Neural cell (in vitro differentiated cells): ENCODE data around the gene TMTC1. TPM values are rescaled to one million over a fixed set of nuclear protein-coding genes. Genes with fewer than 3 reads are reported as not detected.

Experiments
- H2AFZ ChIP-seq: fragments of 200-600, 300-800 bp; sonication (generic), shearing (Covaris generic); 2 replicates; pipeline ENCODE4 v1.6.0; 2014; ENCODE audit warnings: low read depth, mild to moderate bottlenecking, antibody characterized with exemption, low read length, moderate library complexity
- H3F3A ChIP-seq: fragments of 200-600 bp; shearing (Covaris generic); 2 replicates; pipeline ENCODE4 v1.6.1; 2016; ENCODE audit warnings: mild to moderate bottlenecking, moderate library complexity, mixed read lengths, antibody characterized with exemption, low read length; ENCODE audit not compliant: insufficient read depth, poor library complexity, severe bottlenecking
- H3K27ac ChIP-seq: fragments of 200-600, 300-800 bp; sonication (generic), shearing (Covaris generic); 2 replicates; pipeline ENCODE4 v1.5.1; 2014; ENCODE audit warnings: mild to moderate bottlenecking, low read length, moderate library complexity
- H3K27me3 ChIP-seq: fragments of 300-800, 200-600 bp; sonication (generic), shearing (Covaris generic); 2 replicates; pipeline ENCODE4 v1.6.0; 2014; ENCODE audit warnings: mild to moderate bottlenecking, low read depth, low read length, moderate library complexity; ENCODE audit not compliant: insufficient read depth
- H3K36me3 ChIP-seq: fragments of 300-800, 200-600 bp; sonication (generic), shearing (Covaris generic); 2 replicates; pipeline ENCODE4 v1.5.1; 2014; ENCODE audit warnings: mild to moderate bottlenecking, antibody characterized with exemption, low read length, moderate library complexity; ENCODE audit not compliant: insufficient read depth
- H3K4me2 ChIP-seq: fragments of 300-800, 200-600 bp; sonication (generic), shearing (Covaris generic); 2 replicates; pipeline ENCODE4 v1.6.0; 2014; ENCODE audit warnings: mild to moderate bottlenecking, low read length
- H3K4me3 ChIP-seq: fragments of 300-800, 200-600 bp; sonication (generic), shearing (Covaris generic); 2 replicates; pipeline ENCODE4 v1.5.1; 2014; ENCODE audit warnings: mild to moderate bottlenecking, low read length, moderate library complexity
- H3K79me2 ChIP-seq: fragments of 200-600 bp; shearing (Covaris generic); replicated peaks from 2 replicates; pipeline ENCODE4 v1.6.0; 2014; ENCODE audit warnings: mild to moderate bottlenecking, low read length, moderate library complexity; ENCODE audit not compliant: insufficient read depth
- H3K9ac ChIP-seq: fragments of 300-800, 200-600 bp; sonication (generic), shearing (Covaris generic); 2 replicates; pipeline ENCODE4 v1.6.1; 2016; ENCODE audit warnings: mild to moderate bottlenecking, low read length, mixed read lengths
- H3K9me2 ChIP-seq: fragments of 200-600 bp; shearing (Covaris generic); 2 replicates; pipeline ENCODE4 v1.6.1; 2016; ENCODE audit warnings: mild to moderate bottlenecking, low read length, mixed read lengths; ENCODE audit not compliant: insufficient read depth
- H3K9me3 ChIP-seq: fragments of 200-600, 300-800 bp; sonication (generic), shearing (Covaris generic); 2 replicates; pipeline ENCODE4 v1.6.1; 2016; ENCODE audit warnings: mild to moderate bottlenecking, mixed run types, low read length, moderate library complexity, mixed read lengths
- H4K20me1 ChIP-seq: fragments of 200-600 bp; shearing (Covaris generic); 2 replicates; pipeline ENCODE4 v1.6.1; 2016; ENCODE audit warnings: mild to moderate bottlenecking, mixed run types; ENCODE audit not compliant: insufficient read depth
- EP300 ChIP-seq: fragments of 450-650 bp; conservative IDR thresholded peaks from 2 replicates; pipeline ENCODE4 v1.6.1; 2014; ENCODE audit warnings: antibody characterized with exemption, mild to moderate bottlenecking, moderate library complexity; ENCODE audit not compliant: poor library complexity, severe bottlenecking
- EZH2 ChIP-seq: fragments of 200-600, 300-800 bp; shearing (Covaris generic), sonication (generic); IDR thresholded peaks from 2 replicates; pipeline ENCODE4 v1.6.1; 2014; ENCODE audit warnings: antibody characterized with exemption, low read length, borderline replicate concordance, mild to moderate bottlenecking; ENCODE audit not compliant: insufficient read depth, poor library complexity, severe bottlenecking
- MXI1 ChIP-seq: fragments of 450-650 bp; conservative IDR thresholded peaks from 2 replicates; pipeline ENCODE4 v1.6.1; 2014; ENCODE audit warnings: antibody characterized with exemption, mild to moderate bottlenecking; ENCODE audit not compliant: poor library complexity, severe bottlenecking
- POLR2AphosphoS5 ChIP-seq: IDR thresholded peaks from 2 replicates; pipeline ENCODE4 v1.6.1; 2012
- RAD21 ChIP-seq: fragments of 450-650 bp; conservative IDR thresholded peaks from 2 replicates; pipeline ENCODE4 v1.6.1; 2014; ENCODE audit warnings: antibody characterized with exemption, mild to moderate bottlenecking, moderate library complexity
- SMC3 ChIP-seq: fragments of 450-650 bp; conservative IDR thresholded peaks from 2 replicates; pipeline ENCODE4 v1.6.1; 2014; ENCODE audit warnings: antibody characterized with exemption, mild to moderate bottlenecking, moderate library complexity; ENCODE audit not compliant: poor library complexity
- TAF1 ChIP-seq: IDR thresholded peaks from 2 replicates; pipeline ENCODE4 v1.6.1; 2012; ENCODE audit warnings: low read depth
- polyA plus RNA-seq: library from polyadenylated mRNA; depleted of rRNA; stranded (reverse); fragments of >200 nt; gene quantifications from 2 replicates; pipeline ENCODE4 v1.2.3, GENCODE V29; 2014
- TF ChIP-seq, protein P1 (sequence below): fragments of 450-650 bp; IDR thresholded peaks from 2 replicates; pipeline ENCODE4 v1.5.1; 2014; ENCODE audit warnings: antibody characterized with exemption, mild to moderate bottlenecking, moderate library complexity; ENCODE audit not compliant: poor library complexity, severe bottlenecking
- TF ChIP-seq, protein P2 (sequence below): IDR thresholded peaks from 2 replicates; pipeline ENCODE4 v1.6.1; 2012; ENCODE audit warnings: borderline replicate concordance

TMTC1 gene
- polyA plus RNA-seq, 1 donor from 2014 or later: 10.0 TPM

DNA sequence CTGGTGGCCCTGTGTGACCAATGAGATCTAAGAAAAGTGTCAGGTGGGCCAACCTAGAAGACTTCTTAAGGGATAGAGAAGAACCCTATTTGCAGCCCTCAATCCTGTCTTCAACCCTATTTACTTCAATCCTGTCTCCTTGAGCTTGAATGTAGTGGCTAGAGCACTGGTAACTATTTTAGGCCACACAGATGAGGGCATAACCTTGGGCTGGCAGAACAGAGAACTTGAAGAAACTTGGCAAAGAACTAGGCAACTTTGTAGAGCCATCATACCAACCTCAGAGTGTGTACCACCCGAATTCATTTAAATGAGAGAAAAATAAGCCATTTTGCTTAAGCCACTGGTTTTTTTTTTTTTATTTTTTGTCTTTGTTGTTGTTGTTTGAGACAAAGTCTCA is 94.8 kb downstream of the TMTC1 start:
- TF ChIP-seq SMC3 (no peak), EZH2 (no peak), MXI1 (no peak), EP300 (no peak), POLR2AphosphoS5 (no peak), TAF1 (no peak), RAD21 (no peak)
- TF ChIP-seq, protein P1, sequence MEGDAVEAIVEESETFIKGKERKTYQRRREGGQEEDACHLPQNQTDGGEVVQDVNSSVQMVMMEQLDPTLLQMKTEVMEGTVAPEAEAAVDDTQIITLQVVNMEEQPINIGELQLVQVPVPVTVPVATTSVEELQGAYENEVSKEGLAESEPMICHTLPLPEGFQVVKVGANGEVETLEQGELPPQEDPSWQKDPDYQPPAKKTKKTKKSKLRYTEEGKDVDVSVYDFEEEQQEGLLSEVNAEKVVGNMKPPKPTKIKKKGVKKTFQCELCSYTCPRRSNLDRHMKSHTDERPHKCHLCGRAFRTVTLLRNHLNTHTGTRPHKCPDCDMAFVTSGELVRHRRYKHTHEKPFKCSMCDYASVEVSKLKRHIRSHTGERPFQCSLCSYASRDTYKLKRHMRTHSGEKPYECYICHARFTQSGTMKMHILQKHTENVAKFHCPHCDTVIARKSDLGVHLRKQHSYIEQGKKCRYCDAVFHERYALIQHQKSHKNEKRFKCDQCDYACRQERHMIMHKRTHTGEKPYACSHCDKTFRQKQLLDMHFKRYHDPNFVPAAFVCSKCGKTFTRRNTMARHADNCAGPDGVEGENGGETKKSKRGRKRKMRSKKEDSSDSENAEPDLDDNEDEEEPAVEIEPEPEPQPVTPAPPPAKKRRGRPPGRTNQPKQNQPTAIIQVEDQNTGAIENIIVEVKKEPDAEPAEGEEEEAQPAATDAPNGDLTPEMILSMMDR: no peak
- TF ChIP-seq, protein P2, sequence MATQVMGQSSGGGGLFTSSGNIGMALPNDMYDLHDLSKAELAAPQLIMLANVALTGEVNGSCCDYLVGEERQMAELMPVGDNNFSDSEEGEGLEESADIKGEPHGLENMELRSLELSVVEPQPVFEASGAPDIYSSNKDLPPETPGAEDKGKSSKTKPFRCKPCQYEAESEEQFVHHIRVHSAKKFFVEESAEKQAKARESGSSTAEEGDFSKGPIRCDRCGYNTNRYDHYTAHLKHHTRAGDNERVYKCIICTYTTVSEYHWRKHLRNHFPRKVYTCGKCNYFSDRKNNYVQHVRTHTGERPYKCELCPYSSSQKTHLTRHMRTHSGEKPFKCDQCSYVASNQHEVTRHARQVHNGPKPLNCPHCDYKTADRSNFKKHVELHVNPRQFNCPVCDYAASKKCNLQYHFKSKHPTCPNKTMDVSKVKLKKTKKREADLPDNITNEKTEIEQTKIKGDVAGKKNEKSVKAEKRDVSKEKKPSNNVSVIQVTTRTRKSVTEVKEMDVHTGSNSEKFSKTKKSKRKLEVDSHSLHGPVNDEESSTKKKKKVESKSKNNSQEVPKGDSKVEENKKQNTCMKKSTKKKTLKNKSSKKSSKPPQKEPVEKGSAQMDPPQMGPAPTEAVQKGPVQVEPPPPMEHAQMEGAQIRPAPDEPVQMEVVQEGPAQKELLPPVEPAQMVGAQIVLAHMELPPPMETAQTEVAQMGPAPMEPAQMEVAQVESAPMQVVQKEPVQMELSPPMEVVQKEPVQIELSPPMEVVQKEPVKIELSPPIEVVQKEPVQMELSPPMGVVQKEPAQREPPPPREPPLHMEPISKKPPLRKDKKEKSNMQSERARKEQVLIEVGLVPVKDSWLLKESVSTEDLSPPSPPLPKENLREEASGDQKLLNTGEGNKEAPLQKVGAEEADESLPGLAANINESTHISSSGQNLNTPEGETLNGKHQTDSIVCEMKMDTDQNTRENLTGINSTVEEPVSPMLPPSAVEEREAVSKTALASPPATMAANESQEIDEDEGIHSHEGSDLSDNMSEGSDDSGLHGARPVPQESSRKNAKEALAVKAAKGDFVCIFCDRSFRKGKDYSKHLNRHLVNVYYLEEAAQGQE: no peak
- Histone ChIP-seq H3K4me2 (no peak overlapping the region), H3K9me2 (no peaks in the 10 kb centered on the region), H3K9me3 (no peaks in the 10 kb centered on the region), H3F3A (no peaks in the 10 kb centered on the region), H3K27ac (no peak overlapping the region), H3K4me3 (no peak overlapping the region), H3K27me3 (no peaks in the 10 kb centered on the region), H3K36me3 (no peaks in the 10 kb centered on the region), H3K79me2 (no peaks in the 10 kb centered on the region), H3K9ac (no peak overlapping the region), H2AFZ (no peak overlapping the region), H4K20me1 (no peaks in the 10 kb centered on the region)

DNA sequence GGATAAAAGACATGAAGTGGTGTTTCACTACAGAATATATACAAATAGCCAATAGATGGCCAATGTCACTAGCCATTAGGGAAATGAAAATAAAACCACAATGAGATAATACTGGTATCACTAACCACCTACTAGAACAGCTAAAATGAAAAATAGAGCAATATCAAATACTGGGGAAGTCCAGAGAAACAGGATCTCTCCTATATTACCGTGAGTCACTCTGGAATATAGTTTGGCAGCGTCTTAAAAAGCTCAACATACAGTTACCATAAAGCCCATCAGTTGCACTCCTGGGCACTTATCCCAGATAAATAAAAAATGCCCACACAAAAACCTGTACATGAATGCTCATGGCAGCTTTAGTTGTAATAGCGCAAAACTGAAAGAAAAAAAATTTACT is 101.7 kb downstream of the TMTC1 start:
- TF ChIP-seq, protein P2: no peak
- TF ChIP-seq RAD21 (no peak), TAF1 (no peak), POLR2AphosphoS5 (no peak), EZH2 (no peak), EP300 (no peak), SMC3 (no peak), MXI1 (no peak)
- TF ChIP-seq, protein P1: no peak
- no peak overlapping the region for H3K27ac ChIP-seq
- no peaks in the 10 kb centered on the region for H3K79me2 ChIP-seq
- H4K20me1 ChIP-seq: no peaks in the 10 kb centered on the region
- no peak overlapping the region for H3K4me3 ChIP-seq
- no peak overlapping the region for H2AFZ ChIP-seq
- no peaks in the 10 kb centered on the region for H3F3A ChIP-seq
- no peaks in the 10 kb centered on the region for H3K36me3 ChIP-seq
- H3K27me3 ChIP-seq: no peaks in the 10 kb centered on the region
- no peak overlapping the region for H3K4me2 ChIP-seq
- H3K9me3 ChIP-seq: no peaks in the 10 kb centered on the region
- no peaks in the 10 kb centered on the region for H3K9me2 ChIP-seq
- no peak overlapping the region for H3K9ac ChIP-seq
